PC-9 (cell line): Measurements from ENCODE around the gene KRT33B. TPM values are rescaled to one million over a fixed set of nuclear protein-coding genes. Genes with fewer than 3 reads are reported as not detected.
A peak's percentile ranks its signal among the peaks of the same experiment; 100 is the strongest.
"Not testable (repeated sequence)": the region's sequence is repeated elsewhere in the genome, so short reads cannot be mapped to it uniquely, and the experiment has no call there.

Source experiments
- BruUV-seq: library from RNA; stranded (reverse); fragments of 400-500 nt; replicated peaks from 2 replicates; lab custom pipeline; 2021; lab: Mats Ljungman, UMichigan
- CTCF ChIA-PET: fragments of 300-600 bp; sonication (Branson Sonifier 250); formaldehyde crosslinking; loops from one replicate; lab custom pipeline; 2022; ENCODE audit warnings: antibody characterized with exemption; lab: Charles Lee
- POLR2A ChIA-PET: fragments of 300-600 bp; sonication (Branson Sonifier 250); formaldehyde crosslinking; loops from one replicate; lab custom pipeline; 2022; ENCODE audit warnings: antibody characterized with exemption; ENCODE audit not compliant: unreplicated experiment; lab: Charles Lee
- DNase-seq, 2 experiments: peaks; one replicate each; pipeline versions ENCODE4 v3.0.0 to v3.0.0-alpha.2; 2015 to 2022; ENCODE audit warnings: mixed read lengths in 1 of 2
- H2AFZ ChIP-seq: fragments of 200-600 bp; sonication (generic); 2 replicates; pipeline ENCODE4 v1.8.1; 2017; ENCODE audit warnings: antibody characterized with exemption
- H3F3A ChIP-seq: fragments of 200-600 bp; sonication (generic); 2 replicates; pipeline ENCODE4 v1.8.1; 2017; ENCODE audit warnings: antibody characterized with exemption, mild to moderate bottlenecking, low read depth; ENCODE audit not compliant: insufficient read depth
- H3K27ac ChIP-seq: fragments of 200-600 bp; sonication (generic); 2 replicates; pipeline ENCODE4 v1.6.1; 2016; ENCODE audit warnings: mixed run types
- H3K27me3 ChIP-seq: fragments of 200-600 bp; sonication (generic); 2 replicates; pipeline ENCODE4 v1.6.1; 2016; ENCODE audit warnings: low read depth, mixed run types; ENCODE audit not compliant: insufficient read depth
- H3K36me3 ChIP-seq: fragments of 200-600 bp; sonication (generic); 2 replicates; pipeline ENCODE4 v1.6.1; 2016; ENCODE audit warnings: low read depth, mixed run types
- H3K4me1 ChIP-seq: fragments of 200-600 bp; sonication (generic); replicated peaks from 2 replicates; pipeline ENCODE4 v1.6.1; 2016; ENCODE audit warnings: mixed run types; ENCODE audit not compliant: insufficient read depth
- H3K4me2 ChIP-seq: fragments of 200-600 bp; sonication (generic); 2 replicates; pipeline ENCODE4 v1.6.1; 2017; ENCODE audit warnings: mixed run types
- H3K4me3 ChIP-seq: fragments of 200-600 bp; sonication (generic); 2 replicates; pipeline ENCODE4 v1.6.1; 2016; ENCODE audit warnings: mixed run types
- H3K79me2 ChIP-seq: fragments of 200-600 bp; sonication (generic); 2 replicates; pipeline ENCODE4 v1.6.1; 2017; ENCODE audit warnings: low read depth, mixed run types
- H3K9me2 ChIP-seq: fragments of 200-600 bp; sonication (generic); 2 replicates; pipeline ENCODE4 v1.8.1; 2017; ENCODE audit warnings: mild to moderate bottlenecking; ENCODE audit not compliant: insufficient read depth
- H3K9me3 ChIP-seq: fragments of 200-600 bp; sonication (generic); 2 replicates; pipeline ENCODE4 v1.8.1; 2016; ENCODE audit warnings: low read depth; ENCODE audit not compliant: insufficient read depth
- H4K20me1 ChIP-seq: fragments of 200-600 bp; sonication (generic); 2 replicates; pipeline ENCODE4 v1.8.1; 2017; ENCODE audit not compliant: insufficient read depth
- EZH2 ChIP-seq: fragments of 200-600 bp; sonication (generic); IDR thresholded peaks from 2 replicates; pipeline ENCODE4 v1.8.0; 2017; ENCODE audit warnings: antibody characterized with exemption, low read depth
- intact Hi-C: fragments of 100-400 bp; cut with micrococcal nuclease; formaldehyde crosslinking; loops from one replicate; pipeline ENCODE4 v1.10.0; 2022; ENCODE audit not compliant: unreplicated experiment
- total RNA-seq: library from RNA; stranded (reverse); gene quantifications from 2 replicates; pipeline ENCODE4 v1.2.3, GENCODE V29; 2021
- TF ChIP-seq, protein P1 (sequence below): fragments of 200-600 bp; sonication (generic); conservative IDR thresholded peaks from 2 replicates; pipeline ENCODE4 v1.6.1; 2017; ENCODE audit warnings: mixed run types, antibody characterized with exemption, mild to moderate bottlenecking, moderate library complexity

Gene KRT33B
- total RNA-seq, 1 experiment from 2014 or later, result not detected

GRCh38 chr17:41347869-41348760, 21.5 kb downstream of the KRT33B start:
- 0 out of 2 replicates have a peak overlapping the region, but pooled peaks have one; percentile 31 for H3K27ac ChIP-seq

GRCh38 chr17:41346421-41346820, 23.2 kb downstream of the KRT33B start:
- peaks cover 12% of the 10 kb centered on the region for H3F3A ChIP-seq
- H3K9me3 ChIP-seq, H3K4me3 ChIP-seq, BruUV-seq, H3K4me2 ChIP-seq, H3K27me3 ChIP-seq, intact Hi-C loops, H4K20me1 ChIP-seq, CTCF ChIA-PET, POLR2A ChIA-PET, H3K36me3 ChIP-seq, H3K79me2 ChIP-seq, DNase-seq, H3K9me2 ChIP-seq, H2AFZ ChIP-seq, H3K27ac ChIP-seq: not testable (repeated sequence)
- H3K4me1 ChIP-seq, result peaks cover 16% of the 10 kb centered on the region

More at GRCh38 chr17:41347869-41348760, 21.5 kb downstream of the KRT33B start:
- POLR2A ChIA-PET, result no interaction called here
- BruUV-seq, result no TSS peak
- Histone ChIP-seq H3F3A (peaks cover 16% of the 10 kb centered on the region), H4K20me1 (no peaks in the 10 kb centered on the region), H3K27me3 (no peaks in the 10 kb centered on the region), H3K4me3 (no peak overlapping the region), H3K4me2 (no peak overlapping the region), H3K79me2 (no peaks in the 10 kb centered on the region), H3K36me3 (no peaks in the 10 kb centered on the region), H3K9me2 (no peaks in the 10 kb centered on the region), H3K4me1 (peaks cover 16% of the 10 kb centered on the region), H2AFZ (no peak overlapping the region), H3K9me3 (no peaks in the 10 kb centered on the region)
- intact Hi-C loops, result no loop called here
- TF ChIP-seq, protein P1, sequence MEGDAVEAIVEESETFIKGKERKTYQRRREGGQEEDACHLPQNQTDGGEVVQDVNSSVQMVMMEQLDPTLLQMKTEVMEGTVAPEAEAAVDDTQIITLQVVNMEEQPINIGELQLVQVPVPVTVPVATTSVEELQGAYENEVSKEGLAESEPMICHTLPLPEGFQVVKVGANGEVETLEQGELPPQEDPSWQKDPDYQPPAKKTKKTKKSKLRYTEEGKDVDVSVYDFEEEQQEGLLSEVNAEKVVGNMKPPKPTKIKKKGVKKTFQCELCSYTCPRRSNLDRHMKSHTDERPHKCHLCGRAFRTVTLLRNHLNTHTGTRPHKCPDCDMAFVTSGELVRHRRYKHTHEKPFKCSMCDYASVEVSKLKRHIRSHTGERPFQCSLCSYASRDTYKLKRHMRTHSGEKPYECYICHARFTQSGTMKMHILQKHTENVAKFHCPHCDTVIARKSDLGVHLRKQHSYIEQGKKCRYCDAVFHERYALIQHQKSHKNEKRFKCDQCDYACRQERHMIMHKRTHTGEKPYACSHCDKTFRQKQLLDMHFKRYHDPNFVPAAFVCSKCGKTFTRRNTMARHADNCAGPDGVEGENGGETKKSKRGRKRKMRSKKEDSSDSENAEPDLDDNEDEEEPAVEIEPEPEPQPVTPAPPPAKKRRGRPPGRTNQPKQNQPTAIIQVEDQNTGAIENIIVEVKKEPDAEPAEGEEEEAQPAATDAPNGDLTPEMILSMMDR, result no peak
- TF ChIP-seq EZH2, result no peak
- CTCF ChIA-PET, result no interaction called here
- DNase-seq, result peak in 1 of 2 experiments; percentile 64

DNA sequence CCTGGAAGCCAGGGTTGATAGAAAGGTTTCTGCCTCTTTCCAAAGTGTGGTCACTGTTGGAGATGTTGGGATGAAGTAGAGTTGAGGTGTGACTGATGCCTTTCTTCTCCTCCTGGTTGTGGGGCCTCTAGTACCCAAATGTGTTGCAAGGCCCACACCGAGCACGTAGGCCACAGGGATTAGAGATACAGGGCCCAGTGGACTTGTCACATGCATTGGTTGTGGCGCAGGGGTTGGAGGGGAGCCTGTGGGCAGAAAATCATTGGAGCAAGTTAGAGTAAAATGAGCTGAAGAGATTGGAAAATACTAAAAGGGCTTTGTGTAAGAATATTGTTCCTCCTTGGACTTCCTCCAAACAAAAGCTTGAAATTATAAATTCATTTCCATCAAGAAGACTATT, 23.6 kb downstream of the KRT33B start:
- no peak overlapping the region for H3K27ac ChIP-seq
- no peaks in the 10 kb centered on the region for H3K9me2 ChIP-seq
- TF ChIP-seq EZH2, result no peak
- TF ChIP-seq, protein P1, result no peak
- H3K36me3 ChIP-seq, result no peaks in the 10 kb centered on the region
- H4K20me1 ChIP-seq, result no peaks in the 10 kb centered on the region
- no peaks in the 10 kb centered on the region for H3K79me2 ChIP-seq
- intact Hi-C loops, result no loop called here
- ChIA-PET POLR2A (no interaction called here), CTCF (no interaction called here)
- H3K4me1 ChIP-seq, result peaks cover 20% of the 10 kb centered on the region
- H3K27me3 ChIP-seq, result no peaks in the 10 kb centered on the region
- no peak overlapping the region for H3K4me2 ChIP-seq
- H3F3A ChIP-seq, result peaks cover 12% of the 10 kb centered on the region
- H3K9me3 ChIP-seq, result 0 out of 2 replicates have a peak, but pooled peaks cover 7% of the 10 kb centered on the region
- no TSS peak for BruUV-seq
- no peak for DNase-seq
- no peak overlapping the region for H3K4me3 ChIP-seq
- H2AFZ ChIP-seq, result no peak overlapping the region
